ENCODE measurements around the gene CACNG5.

The CACNG5 gene

GRCh38 chr17:66865151-66865550 is 30.2 kb downstream of the CACNG5 start (continued):
- TF ChIP-seq REST (tag by site-specific recombination; IDR thresholded peaks at IDR 0.05) (no peak), GLIS1 (tag by site-specific recombination; IDR thresholded peaks at IDR 0.05) (no peak), GLI4 (tag by site-specific recombination; IDR thresholded peaks at IDR 0.05) (no peak), ATF2 (tag by site-specific recombination; IDR thresholded peaks at IDR 0.05; ENCODE audit: low read depth) (no peak)

- no peak overlapping the region for H3K4me3 ChIP-seq (ENCODE audit: low read depth, low read length)
- TF ChIP-seq ZFP3 (tag by site-specific recombination; IDR thresholded peaks at IDR 0.05; ENCODE audit: low read depth) (no peak), ZNF132 (tag by site-specific recombination; IDR thresholded peaks at IDR 0.05; ENCODE audit: borderline replicate concordance) (no peak), BCL11A (tag by site-specific recombination; IDR thresholded peaks at IDR 0.05; ENCODE audit: low read depth) (no peak)
- H3K36me3 ChIP-seq (ENCODE audit: control insufficient read depth in 2 of 2, insufficient read depth in 1 of 2, low read length in 2 of 2): no peaks in the 10 kb centered on the region
- no peaks in the 10 kb centered on the region; the same call in 1 of the 2 replicates for H3K4me1 ChIP-seq (ENCODE audit: control insufficient read depth, insufficient read depth, low read length)
- ChIA-PET POLR2A (no interaction called here), CTCF (interaction anchor here (0.6 to 0.8 kb wide), 5 partner anchors 31 to 158 kb away, joined by 3 read pairs; no protein-coding TSS in a partner anchor)
- H3K27ac ChIP-seq (ENCODE audit: extremely low read depth, low read depth, low read length): no peak overlapping the region
- H3K9me3 ChIP-seq (ENCODE audit: control insufficient read depth, insufficient read depth, low read depth, low read length): no peaks in the 10 kb centered on the region
These were observed 39.0 kb downstream of the CACNG5 start for GRCh38 chr17:66873962-66874361.

GRCh38 chr17:66884931-66885330 is 50.0 kb downstream of the CACNG5 start:
- Histone ChIP-seq H3K4me1 (ENCODE audit: control insufficient read depth, insufficient read depth, low read length) (no peaks in the 10 kb centered on the region), H3K36me3 (ENCODE audit: control insufficient read depth in 2 of 2, insufficient read depth in 1 of 2, low read length in 2 of 2) (no peaks in the 10 kb centered on the region), H3K9me3 (ENCODE audit: control insufficient read depth, insufficient read depth, low read depth, low read length) (no peaks in the 10 kb centered on the region), H3K27ac (ENCODE audit: extremely low read depth, low read depth, low read length) (no peak overlapping the region), H3K4me3 (ENCODE audit: low read depth, low read length) (no peak overlapping the region)
- TF ChIP-seq ZNF280D (tag by site-specific recombination; IDR thresholded peaks at IDR 0.05): no peak
- no peak for TF ChIP-seq YY2 (tag by site-specific recombination; IDR thresholded peaks at IDR 0.05)
- no peak for TF ChIP-seq ZNF132 (tag by site-specific recombination; IDR thresholded peaks at IDR 0.05; ENCODE audit: borderline replicate concordance)
- TF ChIP-seq ZNF18 (tag by site-specific recombination; IDR thresholded peaks at IDR 0.05): no peak
- TF ChIP-seq ZNF701 (tag by site-specific recombination; IDR thresholded peaks at IDR 0.05): no peak
- TF ChIP-seq ZNF26 (tag by site-specific recombination; IDR thresholded peaks at IDR 0.05): no peak
- no peak for TF ChIP-seq ZNF324 (tag by site-specific recombination; IDR thresholded peaks at IDR 0.05)
- TF ChIP-seq ZNF561 (tag by site-specific recombination; IDR thresholded peaks at IDR 0.05; ENCODE audit: borderline replicate concordance): no peak
- TF ChIP-seq ZNF677 (tag by site-specific recombination; IDR thresholded peaks at IDR 0.05): no peak
- TF ChIP-seq ZNF645 (tag by site-specific recombination; IDR thresholded peaks at IDR 0.05): no peak
- no peak for TF ChIP-seq ATF2 (tag by site-specific recombination; IDR thresholded peaks at IDR 0.05; ENCODE audit: low read depth)
- no peak for TF ChIP-seq IKZF3 (tag by site-specific recombination; IDR thresholded peaks at IDR 0.05)
- no peak for TF ChIP-seq ZNF114 (tag by site-specific recombination; IDR thresholded peaks at IDR 0.05)
- ChIA-PET CTCF (interaction anchor here (1.0 kb wide), 1 partner anchor 15 kb away, joined by 3 read pairs; no protein-coding TSS in a partner anchor), POLR2A (no interaction called here)
